ENCODE results near the gene PREX1.

PREX1 gene

DNA sequence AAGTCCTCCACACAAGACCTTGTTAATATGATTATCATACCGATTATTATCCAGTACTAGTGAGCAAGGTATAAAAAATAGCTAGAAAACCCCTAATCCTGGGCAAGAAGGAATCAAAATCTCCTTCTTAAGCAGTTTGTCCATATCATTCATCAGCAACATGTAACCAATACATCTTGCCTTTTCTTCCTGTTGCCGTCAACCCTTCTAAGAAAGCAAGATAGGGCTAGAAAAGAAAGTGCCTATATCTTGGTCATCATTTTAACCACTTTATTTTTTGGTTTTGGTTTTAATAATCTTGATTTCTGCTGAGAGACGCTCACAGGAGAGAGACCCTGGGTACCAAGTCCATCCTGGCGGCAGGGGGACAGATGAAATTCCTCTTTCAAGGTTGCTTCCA, 27.2 kb upstream of the PREX1 start:
- no peak overlapping the region for H3K27ac ChIP-seq (replicated peaks)
- DNase-seq (ENCODE audit: low read depth in 1 of 2, low spot score in 1 of 2) = no peak
- H3K27me3 ChIP-seq (ENCODE audit: insufficient read depth, poor library complexity, severe bottlenecking) = no peaks in the 10 kb centered on the region
- no peak overlapping the region for H3K4me3 ChIP-seq (replicated peaks; ENCODE audit: insufficient read depth, low read length)
- TF ChIP-seq POLR2AphosphoS5 (IDR thresholded peaks at IDR 0.05; ENCODE audit: low read depth) (no peak), GABPA (IDR thresholded peaks at IDR 0.05; ENCODE audit: low read depth) (no peak), SPI1 (IDR thresholded peaks at IDR 0.05; ENCODE audit: borderline replicate concordance, low read depth) (no peak)
- TF ChIP-seq, protein P1, sequence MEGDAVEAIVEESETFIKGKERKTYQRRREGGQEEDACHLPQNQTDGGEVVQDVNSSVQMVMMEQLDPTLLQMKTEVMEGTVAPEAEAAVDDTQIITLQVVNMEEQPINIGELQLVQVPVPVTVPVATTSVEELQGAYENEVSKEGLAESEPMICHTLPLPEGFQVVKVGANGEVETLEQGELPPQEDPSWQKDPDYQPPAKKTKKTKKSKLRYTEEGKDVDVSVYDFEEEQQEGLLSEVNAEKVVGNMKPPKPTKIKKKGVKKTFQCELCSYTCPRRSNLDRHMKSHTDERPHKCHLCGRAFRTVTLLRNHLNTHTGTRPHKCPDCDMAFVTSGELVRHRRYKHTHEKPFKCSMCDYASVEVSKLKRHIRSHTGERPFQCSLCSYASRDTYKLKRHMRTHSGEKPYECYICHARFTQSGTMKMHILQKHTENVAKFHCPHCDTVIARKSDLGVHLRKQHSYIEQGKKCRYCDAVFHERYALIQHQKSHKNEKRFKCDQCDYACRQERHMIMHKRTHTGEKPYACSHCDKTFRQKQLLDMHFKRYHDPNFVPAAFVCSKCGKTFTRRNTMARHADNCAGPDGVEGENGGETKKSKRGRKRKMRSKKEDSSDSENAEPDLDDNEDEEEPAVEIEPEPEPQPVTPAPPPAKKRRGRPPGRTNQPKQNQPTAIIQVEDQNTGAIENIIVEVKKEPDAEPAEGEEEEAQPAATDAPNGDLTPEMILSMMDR (IDR thresholded peaks at IDR 0.05; ENCODE audit: insufficient read depth, low read length) = no peak
- TF ChIP-seq, protein P2, sequence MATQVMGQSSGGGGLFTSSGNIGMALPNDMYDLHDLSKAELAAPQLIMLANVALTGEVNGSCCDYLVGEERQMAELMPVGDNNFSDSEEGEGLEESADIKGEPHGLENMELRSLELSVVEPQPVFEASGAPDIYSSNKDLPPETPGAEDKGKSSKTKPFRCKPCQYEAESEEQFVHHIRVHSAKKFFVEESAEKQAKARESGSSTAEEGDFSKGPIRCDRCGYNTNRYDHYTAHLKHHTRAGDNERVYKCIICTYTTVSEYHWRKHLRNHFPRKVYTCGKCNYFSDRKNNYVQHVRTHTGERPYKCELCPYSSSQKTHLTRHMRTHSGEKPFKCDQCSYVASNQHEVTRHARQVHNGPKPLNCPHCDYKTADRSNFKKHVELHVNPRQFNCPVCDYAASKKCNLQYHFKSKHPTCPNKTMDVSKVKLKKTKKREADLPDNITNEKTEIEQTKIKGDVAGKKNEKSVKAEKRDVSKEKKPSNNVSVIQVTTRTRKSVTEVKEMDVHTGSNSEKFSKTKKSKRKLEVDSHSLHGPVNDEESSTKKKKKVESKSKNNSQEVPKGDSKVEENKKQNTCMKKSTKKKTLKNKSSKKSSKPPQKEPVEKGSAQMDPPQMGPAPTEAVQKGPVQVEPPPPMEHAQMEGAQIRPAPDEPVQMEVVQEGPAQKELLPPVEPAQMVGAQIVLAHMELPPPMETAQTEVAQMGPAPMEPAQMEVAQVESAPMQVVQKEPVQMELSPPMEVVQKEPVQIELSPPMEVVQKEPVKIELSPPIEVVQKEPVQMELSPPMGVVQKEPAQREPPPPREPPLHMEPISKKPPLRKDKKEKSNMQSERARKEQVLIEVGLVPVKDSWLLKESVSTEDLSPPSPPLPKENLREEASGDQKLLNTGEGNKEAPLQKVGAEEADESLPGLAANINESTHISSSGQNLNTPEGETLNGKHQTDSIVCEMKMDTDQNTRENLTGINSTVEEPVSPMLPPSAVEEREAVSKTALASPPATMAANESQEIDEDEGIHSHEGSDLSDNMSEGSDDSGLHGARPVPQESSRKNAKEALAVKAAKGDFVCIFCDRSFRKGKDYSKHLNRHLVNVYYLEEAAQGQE (IDR thresholded peaks at IDR 0.05; ENCODE audit: insufficient replicate concordance, low read depth) = no peak

DNA sequence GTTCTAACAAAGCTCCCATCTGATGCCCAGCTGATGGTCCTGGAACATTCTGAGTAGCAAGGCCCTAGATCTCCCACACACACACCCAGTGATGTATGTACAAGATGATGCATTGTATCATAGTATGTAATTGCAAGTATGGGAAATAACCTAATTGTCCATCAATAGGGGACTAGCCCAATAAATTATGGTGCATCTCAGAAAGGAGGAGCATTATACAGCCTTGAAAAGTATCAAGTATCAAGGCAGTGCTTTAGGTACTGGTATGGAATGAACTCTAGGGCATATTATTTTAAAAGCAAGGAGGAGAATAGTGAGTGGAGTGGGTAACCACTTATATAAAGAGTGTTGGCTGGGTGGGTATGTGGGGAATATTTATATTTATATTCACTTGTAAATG, 24.8 kb upstream of the PREX1 start:
- DNase-seq (ENCODE audit: low read depth in 1 of 2, low spot score in 1 of 2) = no peak
- TF ChIP-seq SPI1 (IDR thresholded peaks at IDR 0.05; ENCODE audit: borderline replicate concordance, low read depth) (no peak), GABPA (IDR thresholded peaks at IDR 0.05; ENCODE audit: low read depth) (no peak), POLR2AphosphoS5 (IDR thresholded peaks at IDR 0.05; ENCODE audit: low read depth) (no peak)
- Histone ChIP-seq H3K27me3 (ENCODE audit: insufficient read depth, poor library complexity, severe bottlenecking) (no peaks in the 10 kb centered on the region), H3K27ac (replicated peaks) (no peak overlapping the region), H3K4me3 (replicated peaks; ENCODE audit: insufficient read depth, low read length) (no peak overlapping the region)

DNA sequence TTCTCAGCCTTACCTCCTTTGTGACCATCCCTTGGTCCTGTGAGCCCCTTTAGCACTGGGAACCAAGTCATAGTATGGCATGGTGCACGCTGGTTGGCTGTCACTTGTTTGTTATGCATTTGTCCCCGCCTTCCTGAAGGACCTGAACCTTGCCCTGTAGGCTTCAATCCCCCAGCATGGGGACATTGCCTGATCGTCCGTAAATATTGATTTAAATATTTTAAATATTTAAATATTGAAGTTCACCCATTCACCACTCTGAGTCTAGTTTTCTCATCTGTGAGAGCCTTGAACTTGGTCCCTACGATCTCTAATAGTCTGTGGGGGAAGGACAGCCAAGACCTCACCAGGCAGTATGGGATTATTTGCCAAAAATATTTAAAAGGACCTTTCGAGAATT, 23.8 kb upstream of the PREX1 start:
- TF ChIP-seq, protein P1 (IDR thresholded peaks at IDR 0.05; ENCODE audit: insufficient read depth, low read length) = no peak
- no peak for TF ChIP-seq SPI1 (IDR thresholded peaks at IDR 0.05; ENCODE audit: borderline replicate concordance, low read depth)
- no peak for TF ChIP-seq GABPA (IDR thresholded peaks at IDR 0.05; ENCODE audit: low read depth)
- TF ChIP-seq, protein P2 (IDR thresholded peaks at IDR 0.05; ENCODE audit: insufficient replicate concordance, low read depth) = no peak
- no peak for TF ChIP-seq POLR2AphosphoS5 (IDR thresholded peaks at IDR 0.05; ENCODE audit: low read depth)
- no peak overlapping the region for H3K4me3 ChIP-seq (replicated peaks; ENCODE audit: insufficient read depth, low read length)
- no peak overlapping the region for H3K27ac ChIP-seq (replicated peaks)

DNA sequence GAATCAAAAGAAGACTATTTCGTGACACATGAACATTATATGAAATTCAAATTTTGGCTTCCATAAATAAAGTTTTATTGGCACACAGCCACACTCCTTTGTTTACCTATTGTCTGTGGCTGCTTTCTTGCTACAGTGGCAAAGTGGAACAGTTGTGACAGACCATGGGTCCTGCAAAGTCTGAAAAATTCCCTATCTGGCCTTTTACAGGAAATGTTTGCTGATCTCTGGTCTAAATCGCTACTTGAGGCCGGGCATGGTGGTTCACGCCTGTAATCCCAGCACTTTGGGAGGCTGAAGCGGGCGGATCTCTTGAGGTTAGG, 23.1 kb upstream of the PREX1 start:
- H3K27me3 ChIP-seq (ENCODE audit: insufficient read depth, poor library complexity, severe bottlenecking) = no peaks in the 10 kb centered on the region
- TF ChIP-seq, protein P2 (IDR thresholded peaks at IDR 0.05; ENCODE audit: insufficient replicate concordance, low read depth) = no peak
- TF ChIP-seq GABPA (IDR thresholded peaks at IDR 0.05; ENCODE audit: low read depth) (no peak), SPI1 (IDR thresholded peaks at IDR 0.05; ENCODE audit: borderline replicate concordance, low read depth) (no peak), POLR2AphosphoS5 (IDR thresholded peaks at IDR 0.05; ENCODE audit: low read depth) (no peak)
- TF ChIP-seq, protein P1 (IDR thresholded peaks at IDR 0.05; ENCODE audit: insufficient read depth, low read length) = no peak

More for the DNA sequence above, 23.8 kb upstream of the PREX1 start:
- no peaks in the 10 kb centered on the region for H3K27me3 ChIP-seq (ENCODE audit: insufficient read depth, poor library complexity, severe bottlenecking)
- no peak for DNase-seq (ENCODE audit: low read depth in 1 of 2, low spot score in 1 of 2)

More for the DNA sequence above, 23.1 kb upstream of the PREX1 start:
- Histone ChIP-seq H3K4me3 (replicated peaks; ENCODE audit: insufficient read depth, low read length) (no peak overlapping the region), H3K27ac (replicated peaks) (no peak overlapping the region)
- no peak for DNase-seq (ENCODE audit: low read depth in 1 of 2, low spot score in 1 of 2)

Data from HL-60 (cell line).